ENCODE results near the gene ANKS6.

DNA sequence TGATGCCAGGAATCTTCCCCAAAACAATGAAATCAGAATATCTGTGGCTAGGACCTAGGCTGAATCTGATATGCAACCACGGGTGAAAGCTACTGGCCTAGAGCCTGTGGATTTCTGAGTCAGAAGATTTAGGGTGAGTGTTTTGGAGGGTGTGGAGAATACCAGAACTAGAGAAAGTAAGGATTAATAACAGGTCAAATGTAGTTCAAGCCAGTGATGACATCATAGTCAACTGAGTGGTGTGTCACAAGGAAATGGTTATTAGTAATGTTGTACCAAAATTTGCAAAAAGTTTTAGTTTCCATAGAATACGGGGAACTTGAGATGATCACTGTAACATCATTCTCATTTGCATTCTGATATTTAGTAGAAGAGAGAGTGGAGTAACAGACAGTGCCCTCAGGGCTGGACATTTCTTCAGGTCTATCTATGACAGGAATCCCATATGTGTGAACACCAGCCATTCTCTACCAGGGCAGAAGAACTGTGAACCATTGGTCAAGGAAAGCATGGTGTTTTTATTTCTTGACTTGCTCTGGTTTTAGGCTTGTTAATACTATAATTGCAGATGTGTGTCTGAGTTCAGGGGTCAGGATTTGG lies 14.8 kb upstream of the ANKS6 start:
- no peak for TF ChIP-seq POLR2A (IDR thresholded peaks at IDR 0.05)
- TF ChIP-seq, protein P1, sequence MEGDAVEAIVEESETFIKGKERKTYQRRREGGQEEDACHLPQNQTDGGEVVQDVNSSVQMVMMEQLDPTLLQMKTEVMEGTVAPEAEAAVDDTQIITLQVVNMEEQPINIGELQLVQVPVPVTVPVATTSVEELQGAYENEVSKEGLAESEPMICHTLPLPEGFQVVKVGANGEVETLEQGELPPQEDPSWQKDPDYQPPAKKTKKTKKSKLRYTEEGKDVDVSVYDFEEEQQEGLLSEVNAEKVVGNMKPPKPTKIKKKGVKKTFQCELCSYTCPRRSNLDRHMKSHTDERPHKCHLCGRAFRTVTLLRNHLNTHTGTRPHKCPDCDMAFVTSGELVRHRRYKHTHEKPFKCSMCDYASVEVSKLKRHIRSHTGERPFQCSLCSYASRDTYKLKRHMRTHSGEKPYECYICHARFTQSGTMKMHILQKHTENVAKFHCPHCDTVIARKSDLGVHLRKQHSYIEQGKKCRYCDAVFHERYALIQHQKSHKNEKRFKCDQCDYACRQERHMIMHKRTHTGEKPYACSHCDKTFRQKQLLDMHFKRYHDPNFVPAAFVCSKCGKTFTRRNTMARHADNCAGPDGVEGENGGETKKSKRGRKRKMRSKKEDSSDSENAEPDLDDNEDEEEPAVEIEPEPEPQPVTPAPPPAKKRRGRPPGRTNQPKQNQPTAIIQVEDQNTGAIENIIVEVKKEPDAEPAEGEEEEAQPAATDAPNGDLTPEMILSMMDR (IDR thresholded peaks at IDR 0.05 in 8 of 11, conservative IDR thresholded peaks at IDR 0.05 in 3 of 11), result no peak

Measured in spleen (tissue), 7 donors.